NCI-H1417 treated with DMSO at 0.1 percent for 48 hours (cell line): ENCODE measurements around the gene SLC22A23.
A peak's percentile ranks its signal among the peaks of the same experiment; 100 is the strongest.

Experiments
- DNase-seq: peaks from one replicate; lab custom pipeline; 2025; lab: John Stamatoyannopoulos, UW

SLC22A23 gene

GRCh38 chr6:3443221-3443515, 13.7 kb downstream of the SLC22A23 start:
- DNase-seq: no peak

- no peak for DNase-seq
Measured at GRCh38 chr6:3442431-3443220, 14.2 kb downstream of the SLC22A23 start.

- DNase-seq: no peak
Measured at GRCh38 chr6:3440911-3441310, 15.9 kb downstream of the SLC22A23 start.

DNA sequence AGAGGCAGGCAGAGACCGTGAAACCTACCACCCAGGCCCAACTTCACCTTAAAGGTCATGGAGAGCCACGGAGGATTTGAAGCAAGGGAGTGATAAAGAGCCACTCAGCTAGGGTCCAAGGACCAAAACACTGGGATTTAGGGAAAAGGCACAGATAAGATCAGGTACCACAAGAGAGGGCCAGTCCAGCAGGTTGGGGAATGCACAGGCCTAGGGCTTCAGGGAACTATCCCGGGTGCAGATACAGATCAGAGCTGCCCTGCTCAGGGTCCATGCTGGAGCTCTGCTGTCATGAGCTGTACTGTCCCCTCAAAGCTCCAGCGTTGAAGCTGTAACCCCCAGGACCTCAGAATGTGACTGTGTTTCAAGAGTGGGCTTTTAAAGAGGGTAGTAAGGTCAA, 16.9 kb downstream of the SLC22A23 start:
- DNase-seq: no peak

- DNase-seq: peak; percentile 37
Measured at GRCh38 chr6:3438190-3439167, 18.4 kb downstream of the SLC22A23 start.

DNA sequence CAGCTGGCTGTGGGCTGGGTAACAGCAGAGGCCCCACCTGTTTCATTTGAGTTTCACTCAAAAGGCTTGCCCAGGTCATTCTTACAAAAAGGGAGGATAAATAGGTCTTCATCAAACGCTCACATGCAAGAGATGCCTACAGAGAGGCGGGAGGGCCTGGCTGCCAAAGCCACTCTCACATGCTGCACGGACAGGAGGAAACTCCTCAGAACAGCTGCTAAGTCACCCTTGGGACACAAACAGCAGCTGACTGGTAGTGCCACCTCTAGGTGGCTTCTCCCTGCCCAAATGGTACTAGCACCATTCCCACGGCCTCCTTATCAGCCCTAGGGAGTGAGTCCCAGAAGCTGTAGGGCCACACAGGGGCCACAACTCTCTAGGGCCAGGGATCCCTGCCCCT, 23.8 kb downstream of the SLC22A23 start:
- no peak for DNase-seq

- no peak for DNase-seq
Measured at GRCh38 chr6:3432416-3432815, 24.4 kb downstream of the SLC22A23 start.

DNA sequence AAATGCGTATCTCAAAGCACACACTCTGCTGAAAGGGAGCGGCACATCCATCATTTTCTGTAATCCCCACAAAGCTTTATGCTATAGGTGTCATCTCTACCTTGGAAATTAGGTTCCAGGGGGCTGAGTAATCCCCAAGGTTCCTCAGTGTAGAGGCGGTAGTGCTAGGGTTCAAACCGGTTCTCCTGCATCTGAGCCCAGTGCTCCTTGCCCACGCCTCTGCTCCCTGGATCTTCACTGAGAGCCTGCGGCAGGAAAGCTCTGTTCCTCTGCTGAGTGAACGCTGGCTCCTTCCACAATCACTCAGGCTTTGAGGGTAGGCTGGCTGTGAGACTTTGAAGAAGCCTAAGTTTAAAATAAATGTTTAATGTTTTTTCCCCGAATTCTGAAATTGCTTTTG, 24.9 kb downstream of the SLC22A23 start:
- DNase-seq: no peak

DNA sequence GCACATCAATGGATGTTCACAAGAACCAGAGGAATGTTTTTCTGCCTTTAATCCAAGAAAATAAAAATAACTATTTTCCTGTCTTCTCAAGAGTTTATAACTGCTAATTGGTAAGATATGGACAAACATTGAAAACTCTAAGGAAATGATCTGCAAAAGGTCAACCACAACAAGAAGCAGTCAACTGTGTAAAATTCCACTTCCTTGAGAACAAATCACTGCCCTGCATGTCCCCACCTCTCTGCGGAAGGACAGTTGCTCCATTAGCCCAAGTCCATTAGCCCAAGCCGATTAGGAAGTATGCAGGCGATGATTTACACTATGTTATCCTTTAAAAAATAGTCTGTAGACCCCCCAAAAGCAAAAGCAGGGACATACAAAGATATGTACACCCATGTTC, 27.6 kb downstream of the SLC22A23 start:
- DNase-seq: no peak

- no peak for DNase-seq
Measured at GRCh38 chr6:3428700-3429099, 28.1 kb downstream of the SLC22A23 start.

GRCh38 chr6:3428247-3428646, 28.6 kb downstream of the SLC22A23 start:
- DNase-seq: no peak

GRCh38 chr6:3427687-3428085, 29.2 kb downstream of the SLC22A23 start:
- no peak for DNase-seq

- DNase-seq: no peak
Measured at GRCh38 chr6:3426927-3427686, 29.7 kb downstream of the SLC22A23 start.

DNA sequence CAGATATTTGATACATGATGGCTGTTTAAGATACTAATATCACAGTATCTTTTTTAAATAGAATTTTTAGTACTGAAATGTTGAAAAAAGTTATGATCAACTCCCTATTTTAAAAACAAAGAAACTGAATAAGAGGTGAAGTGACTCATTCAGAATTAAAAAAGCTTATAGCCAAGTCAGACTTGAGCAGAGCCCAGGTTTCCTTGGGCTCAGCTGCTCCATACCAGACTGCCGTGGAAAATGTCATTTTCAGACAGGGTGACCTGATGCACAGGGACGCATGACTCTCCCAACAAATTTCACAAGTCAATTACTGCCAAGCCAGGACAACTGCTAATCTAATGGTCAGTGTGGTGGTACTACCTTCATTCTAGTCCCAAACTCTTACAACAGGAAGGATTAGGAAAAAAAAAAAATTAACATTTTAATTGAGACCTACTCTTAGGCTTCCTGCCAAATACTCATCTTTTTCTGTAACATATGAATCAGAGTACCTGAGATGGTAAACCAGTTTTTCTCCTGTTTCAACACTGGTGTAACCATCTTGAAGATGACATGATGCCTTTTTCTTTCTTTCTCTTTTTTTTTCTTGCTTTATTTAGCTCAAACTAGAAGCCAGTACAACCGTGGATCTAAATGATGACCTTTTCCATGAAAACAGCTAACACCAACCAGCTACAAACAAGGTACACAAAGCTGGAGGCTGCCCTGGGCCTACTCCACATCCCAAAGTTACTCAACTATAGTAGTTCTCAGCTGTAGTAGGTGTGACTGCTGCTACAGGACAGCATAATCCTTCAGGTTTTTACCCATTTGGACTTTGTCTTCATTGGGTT, 30.5 kb downstream of the SLC22A23 start:
- no peak for DNase-seq

DNA sequence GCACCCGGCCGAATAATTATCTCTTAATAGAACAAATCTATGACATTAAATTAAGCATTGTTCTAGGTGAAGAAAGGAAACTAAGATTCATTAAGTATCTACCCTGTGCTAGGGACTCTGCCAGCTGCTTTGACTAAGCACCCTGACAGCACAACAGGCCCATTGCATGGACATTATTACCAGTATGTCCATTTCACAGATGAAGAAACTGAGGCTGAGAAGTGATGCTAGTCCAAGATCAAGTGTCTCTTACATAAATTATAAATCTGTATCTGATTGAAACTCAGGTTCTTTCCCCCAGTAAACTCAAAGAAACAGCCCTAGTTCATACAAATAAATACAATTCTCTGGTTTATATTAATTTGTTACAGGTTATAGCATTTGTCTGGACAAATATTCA, 31.3 kb downstream of the SLC22A23 start:
- no peak for DNase-seq

DNA sequence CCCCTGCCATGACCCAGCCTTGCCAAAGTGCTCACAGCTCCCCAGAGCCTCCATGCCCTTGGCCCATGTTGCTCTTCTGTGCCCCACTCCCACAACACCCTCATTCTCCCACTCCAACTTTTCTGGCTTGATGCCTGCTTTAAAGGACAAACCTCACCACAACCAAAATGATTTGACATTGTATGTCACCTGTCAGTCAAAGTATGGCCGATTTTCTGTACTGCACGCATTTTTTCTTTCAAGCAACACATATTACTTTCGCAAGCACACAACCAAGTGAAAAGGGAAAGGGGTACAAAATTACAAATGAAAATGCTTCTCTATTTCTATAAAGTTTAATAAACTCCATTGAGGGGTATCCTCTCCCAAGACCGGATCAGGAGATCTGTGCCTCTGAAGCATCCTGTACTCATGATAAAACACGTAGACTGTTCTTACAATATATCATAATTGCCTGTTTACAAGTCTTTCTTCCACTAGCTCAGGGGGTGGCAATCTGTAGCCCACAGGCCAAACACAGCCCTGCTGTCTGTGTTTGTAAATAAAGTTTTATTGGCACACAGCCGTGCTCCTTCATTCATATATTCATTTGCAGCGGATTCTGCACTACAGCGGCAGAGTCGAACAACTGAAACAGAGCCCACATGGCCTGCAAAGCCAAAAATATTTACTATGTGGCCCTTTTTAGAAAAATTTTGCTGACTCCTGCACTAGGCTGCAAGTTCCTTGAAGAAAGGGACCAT, 32.5 kb downstream of the SLC22A23 start:
- no peak for DNase-seq

GRCh38 chr6:3423439-3424184, 33.2 kb downstream of the SLC22A23 start:
- no peak for DNase-seq

GRCh38 chr6:3422435-3423070, 34.3 kb downstream of the SLC22A23 start:
- DNase-seq: no peak

- no peak for DNase-seq
Measured at GRCh38 chr6:3421791-3422434, 34.9 kb downstream of the SLC22A23 start.
